Measurements from ENCODE around the gene MEI1. TPM values are rescaled to one million over a fixed set of nuclear protein-coding genes. Genes with fewer than 3 reads are reported as not detected.

Gene MEI1
- total and polyA plus RNA-seq, 2 experiments from 2014 or later: 0.18 TPM; not detected in 1

- H2AFZ ChIP-seq: no peak overlapping the region
- WGBS (ENCODE audit: low lambda C conversion rate, missing lambda C conversion rate): 72% methylated on average over 2 of the region's 2 CpGs
- peak overlapping the region; percentile 87 for H3K4me2 ChIP-seq
- H3K9me2 ChIP-seq (replicated peaks; ENCODE audit: insufficient read depth): no peaks in the 10 kb centered on the region
- no peaks in the 10 kb centered on the region for H3K36me3 ChIP-seq (replicated peaks; ENCODE audit: insufficient read depth, low read depth)
- H3K79me2 ChIP-seq: peaks cover 85% of the 10 kb centered on the region
- no peak overlapping the region for H3K4me3 ChIP-seq
- DNase-seq (ENCODE audit: low spot score): no peak
- peaks cover 30% of the 10 kb centered on the region for H3K4me1 ChIP-seq (ENCODE audit: insufficient read depth)
- TF ChIP-seq EZH2 (IDR thresholded peaks at IDR 0.05; ENCODE audit: borderline replicate concordance) (no peak), EZH2phosphoT487 (IDR thresholded peaks at IDR 0.05; ENCODE audit: low read depth, severe bottlenecking, unreplicated experiment) (no peak), CTCF (IDR thresholded peaks at IDR 0.05; ENCODE audit: poor library complexity) (no peak)
- peaks cover 46% of the 10 kb centered on the region for H4K20me1 ChIP-seq (ENCODE audit: insufficient read depth, poor library complexity, severe bottlenecking)
- peak overlapping the region; percentile 37 for H3K27ac ChIP-seq
- no peaks in the 10 kb centered on the region for H3K27me3 ChIP-seq
- H3K9me3 ChIP-seq (ENCODE audit: low read depth): no peaks in the 10 kb centered on the region
Measured at GRCh38 chr22:41836551-41836950, 137.2 kb downstream of the MEI1 start.

GRCh38 chr22:41838842-41839618 lies 139.7 kb downstream of the MEI1 start:
- TF ChIP-seq EZH2phosphoT487 (IDR thresholded peaks at IDR 0.05; ENCODE audit: low read depth, severe bottlenecking, unreplicated experiment) (no peak), EZH2 (IDR thresholded peaks at IDR 0.05; ENCODE audit: borderline replicate concordance) (no peak), CTCF (IDR thresholded peaks at IDR 0.05; ENCODE audit: poor library complexity) (no peak)
- 80% methylated on average over 1 of the region's 1 CpG for WGBS (ENCODE audit: low lambda C conversion rate, missing lambda C conversion rate)

GRCh38 chr22:41840216-41840615 lies 140.9 kb downstream of the MEI1 start:
- Histone ChIP-seq H3K9me2 (replicated peaks; ENCODE audit: insufficient read depth) (no peaks in the 10 kb centered on the region), H2AFZ (no peak overlapping the region), H3K79me2 (peaks cover 100% of the 10 kb centered on the region), H4K20me1 (ENCODE audit: insufficient read depth, poor library complexity, severe bottlenecking) (peaks cover 67% of the 10 kb centered on the region), H3K9me3 (ENCODE audit: low read depth) (no peaks in the 10 kb centered on the region), H3K27me3 (no peaks in the 10 kb centered on the region), H3K4me3 (no peak overlapping the region), H3K27ac (peak overlapping the region; percentile 92), H3K4me1 (ENCODE audit: insufficient read depth) (peaks cover 59% of the 10 kb centered on the region), H3K36me3 (replicated peaks; ENCODE audit: insufficient read depth, low read depth) (no peaks in the 10 kb centered on the region), H3K4me2 (no peak overlapping the region)
- TF ChIP-seq EZH2phosphoT487 (IDR thresholded peaks at IDR 0.05; ENCODE audit: low read depth, severe bottlenecking, unreplicated experiment) (no peak), CTCF (IDR thresholded peaks at IDR 0.05; ENCODE audit: poor library complexity) (no peak), EZH2 (IDR thresholded peaks at IDR 0.05; ENCODE audit: borderline replicate concordance) (no peak)
- DNase-seq (ENCODE audit: low spot score): no peak
- WGBS (ENCODE audit: low lambda C conversion rate, missing lambda C conversion rate): 93% methylated on average over 5 of the region's 5 CpGs

More at GRCh38 chr22:41838842-41839618, 139.7 kb downstream of the MEI1 start:
- H2AFZ ChIP-seq: no peak overlapping the region
- H3K27me3 ChIP-seq: no peaks in the 10 kb centered on the region
- H3K9me2 ChIP-seq (replicated peaks; ENCODE audit: insufficient read depth): no peaks in the 10 kb centered on the region
- H3K27ac ChIP-seq: peak overlapping the region; percentile 52
- H3K4me2 ChIP-seq: no peak overlapping the region
- H3K36me3 ChIP-seq (replicated peaks; ENCODE audit: insufficient read depth, low read depth): no peaks in the 10 kb centered on the region
- H3K9me3 ChIP-seq (ENCODE audit: low read depth): no peaks in the 10 kb centered on the region
- H3K4me3 ChIP-seq: no peak overlapping the region
- H3K79me2 ChIP-seq: peaks cover 100% of the 10 kb centered on the region
- no peak for DNase-seq (ENCODE audit: low spot score)
- peaks cover 47% of the 10 kb centered on the region for H3K4me1 ChIP-seq (ENCODE audit: insufficient read depth)
- H4K20me1 ChIP-seq (ENCODE audit: insufficient read depth, poor library complexity, severe bottlenecking): peaks cover 62% of the 10 kb centered on the region
